Memory B cell (primary cell): ENCODE measurements around the gene MMP11.

Experiments
- ATAC-seq: fragments of 150-1000 bp; cut with Tn5 transposase; 2 replicates; pipeline ENCODE4 v1.10.0; 2021; ENCODE audit warnings: low read depth, mild to moderate bottlenecking, moderate library complexity
- DNase-seq, 2 donors: peaks; one replicate each; pipeline ENCODE4 v3.0.0; 2022; ENCODE audit warnings: low spot score in 2 of 2
- H3K27ac Mint-ChIP-seq: one replicate; pipeline ENCODE4 v1.8.0; 2022; ENCODE audit warnings: mild to moderate bottlenecking, moderate library complexity, mixed read lengths
- H3K27me3 Mint-ChIP-seq: one replicate; pipeline ENCODE4 v1.8.0; 2022; ENCODE audit warnings: mixed read lengths
- H3K36me3 Mint-ChIP-seq: one replicate; pipeline ENCODE4 v1.8.0; 2022; ENCODE audit warnings: mild to moderate bottlenecking, mixed read lengths
- H3K4me1 Mint-ChIP-seq: one replicate; pipeline ENCODE4 v1.8.0; 2022; ENCODE audit warnings: mixed read lengths
- H3K4me3 Mint-ChIP-seq: one replicate; pipeline ENCODE4 v1.8.0; 2022; ENCODE audit warnings: mild to moderate bottlenecking, moderate library complexity, mixed read lengths
- H3K9me3 Mint-ChIP-seq: one replicate; pipeline ENCODE4 v1.8.0; 2022; ENCODE audit warnings: mixed read lengths

The MMP11 gene

DNA sequence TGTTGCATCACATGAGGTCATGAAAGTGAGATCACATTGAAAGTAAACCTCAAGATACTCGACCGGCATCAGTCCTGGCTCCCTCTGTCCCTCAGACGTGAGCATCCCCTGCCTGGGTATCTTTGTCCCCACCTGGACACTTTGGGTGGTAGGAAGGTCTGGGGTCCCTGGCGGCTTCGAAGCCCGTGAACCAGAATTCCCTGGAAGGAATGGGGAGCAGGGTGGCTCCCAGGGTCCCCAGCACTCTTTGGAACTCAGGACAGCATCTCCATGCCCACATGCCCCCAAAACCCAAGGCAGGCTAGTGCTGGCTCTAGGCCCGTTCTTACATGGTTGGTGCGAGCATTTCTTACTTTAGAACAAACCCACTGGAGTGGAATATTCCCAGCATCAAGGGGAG lies 58.6 kb downstream of the MMP11 start:
- no peak for DNase-seq
- no peaks in the 10 kb centered on the region for H3K27me3 Mint-ChIP-seq
- no peaks in the 10 kb centered on the region for H3K9me3 Mint-ChIP-seq
- H3K27ac Mint-ChIP-seq, result no peak overlapping the region
- no peak overlapping the region for H3K4me3 Mint-ChIP-seq
- peaks cover 30% of the 10 kb centered on the region for H3K4me1 Mint-ChIP-seq
- peaks cover 17% of the 10 kb centered on the region for H3K36me3 Mint-ChIP-seq
- ATAC-seq, result no peak

GRCh38 chr22:23831781-23832180 lies 59.1 kb downstream of the MMP11 start:
- Mint-ChIP-seq H3K36me3 (peaks cover 14% of the 10 kb centered on the region), H3K27ac (no peak overlapping the region)

DNA sequence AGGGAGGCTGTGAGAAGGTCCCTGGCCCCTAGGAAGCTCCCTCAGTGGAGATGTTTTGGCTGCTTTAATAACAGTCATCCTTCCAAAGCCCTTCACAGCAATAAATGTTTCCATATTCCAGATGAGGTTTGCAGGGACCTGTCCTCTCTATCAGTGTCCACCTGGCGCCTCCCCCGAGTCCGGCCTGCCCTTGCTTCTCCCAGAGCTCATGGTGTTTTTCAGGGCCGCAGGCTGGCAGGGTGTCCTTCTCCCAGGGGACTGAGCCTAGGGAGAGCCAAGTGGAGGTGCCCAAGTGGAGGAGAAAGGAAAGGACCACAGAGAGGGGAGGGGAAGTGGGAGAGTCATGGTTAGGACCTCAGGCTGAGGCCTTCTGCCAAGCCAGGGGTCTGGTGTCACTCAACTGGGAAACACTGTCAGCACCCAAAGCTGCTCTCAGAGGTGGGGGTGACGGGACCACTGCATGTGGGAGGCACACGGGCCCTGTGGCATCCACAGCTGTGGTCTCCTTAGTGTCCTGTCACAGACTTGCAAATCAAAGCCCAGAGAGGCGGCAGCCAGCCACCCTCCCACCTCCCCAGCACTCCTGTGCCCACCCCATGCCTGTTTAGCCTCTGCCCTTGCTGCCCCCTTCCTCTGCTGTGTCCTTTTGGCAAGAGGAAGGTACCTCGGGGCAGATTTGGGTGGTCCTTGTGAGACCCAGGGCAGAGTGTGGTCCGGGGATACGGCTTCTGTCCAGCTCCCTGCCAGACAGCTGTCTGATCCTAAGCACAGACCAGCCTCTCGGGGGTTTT lies 59.8 kb downstream of the MMP11 start:
- peaks cover 41% of the 10 kb centered on the region for H3K4me1 Mint-ChIP-seq
- no peaks in the 10 kb centered on the region for H3K27me3 Mint-ChIP-seq
- H3K9me3 Mint-ChIP-seq, result no peaks in the 10 kb centered on the region
- DNase-seq (no peak), ATAC-seq (no peak)
- H3K36me3 Mint-ChIP-seq, result peaks cover 14% of the 10 kb centered on the region
- H3K4me3 Mint-ChIP-seq, result no peak overlapping the region
- H3K27ac Mint-ChIP-seq, result no peak overlapping the region

More at GRCh38 chr22:23831781-23832180, 59.1 kb downstream of the MMP11 start:
- H3K27me3 Mint-ChIP-seq, result no peaks in the 10 kb centered on the region
- H3K4me1 Mint-ChIP-seq, result peaks cover 35% of the 10 kb centered on the region
- no peak overlapping the region for H3K4me3 Mint-ChIP-seq
- DNase-seq (no peak), ATAC-seq (no peak)
- H3K9me3 Mint-ChIP-seq, result no peaks in the 10 kb centered on the region

- DNase-seq, result no peak
- no peak overlapping the region for H3K4me3 Mint-ChIP-seq
- no peak overlapping the region for H3K27ac Mint-ChIP-seq
- no peak for ATAC-seq
- H3K27me3 Mint-ChIP-seq, result no peaks in the 10 kb centered on the region
- no peaks in the 10 kb centered on the region for H3K9me3 Mint-ChIP-seq
- peaks cover 46% of the 10 kb centered on the region for H3K4me1 Mint-ChIP-seq
- peaks cover 12% of the 10 kb centered on the region for H3K36me3 Mint-ChIP-seq
These were observed 60.5 kb downstream of the MMP11 start for GRCh38 chr22:23833017-23833751.
